Activated CD8-positive, alpha-beta T cell treated with anti-CD3 and anti-CD28 coated beads for 36 hours (primary cell): ENCODE measurements around the gene ANKS4B. TPM values are rescaled to one million over a fixed set of nuclear protein-coding genes. Genes with fewer than 3 reads are reported as not detected.

Experiments
- ATAC-seq: fragments of 200-7000 bp; cut with Tn5 transposase; one replicate; pipeline ENCODE4 v1.10.0; 2021; ENCODE audit warnings: mild to moderate bottlenecking, moderate library complexity
- CTCF ChIA-PET: fragments of 350-600 bp; sonication (Branson Sonifier 250); formaldehyde crosslinking; loops from one replicate; lab custom pipeline; 2021; ENCODE audit warnings: antibody characterized with exemption; lab: Charles Lee
- POLR2A ChIA-PET: fragments of 350-600 bp; sonication (Branson Sonifier 250); formaldehyde crosslinking; loops from one replicate; lab custom pipeline; 2021; ENCODE audit warnings: antibody characterized with exemption; lab: Charles Lee
- DNase-seq: peaks from one replicate; pipeline ENCODE4 v3.0.0-alpha.2; 2020
- H3K27ac Mint-ChIP-seq: one replicate; pipeline ENCODE4 v1.8.0; 2021; ENCODE audit warnings: mild to moderate bottlenecking, mixed read lengths
- H3K27me3 Mint-ChIP-seq: one replicate; pipeline ENCODE4 v1.8.0; 2021; ENCODE audit warnings: mixed read lengths
- H3K36me3 Mint-ChIP-seq: one replicate; pipeline ENCODE4 v1.8.0; 2021; ENCODE audit warnings: low read depth, mixed read lengths
- H3K4me1 Mint-ChIP-seq: one replicate; pipeline ENCODE4 v1.8.0; 2021; ENCODE audit warnings: low read depth, mixed read lengths
- H3K4me3 Mint-ChIP-seq: one replicate; pipeline ENCODE4 v1.8.0; 2021; ENCODE audit warnings: mild to moderate bottlenecking, moderate library complexity, mixed read lengths
- H3K9me3 Mint-ChIP-seq: one replicate; pipeline ENCODE4 v1.8.0; 2021; ENCODE audit warnings: mixed read lengths
- CTCF ChIP-seq: fragments of 200-600 bp; IDR thresholded peaks from one replicate; pipeline ENCODE4 v1.8.0; 2022; ENCODE audit warnings: antibody characterized with exemption, mild to moderate bottlenecking
- intact Hi-C: fragments of 100-400 bp; cut with micrococcal nuclease; formaldehyde crosslinking; loops from one replicate; pipeline ENCODE4 v1.10.0; 2022
- total RNA-seq, 2 experiments: library from RNA; stranded (reverse); gene quantifications; one replicate each; pipeline ENCODE4 v1.2.3, GENCODE V29; 2021

ANKS4B gene
- total RNA-seq, 2 experiments from 2014 or later: not detected

GRCh38 chr16:21203155-21203797 is 30.2 kb upstream of the ANKS4B start:
- Mint-ChIP-seq H3K4me1 (no peaks in the 10 kb centered on the region), H3K27ac (no peak overlapping the region), H3K36me3 (no peaks in the 10 kb centered on the region), H3K9me3 (no peaks in the 10 kb centered on the region), H3K27me3 (peaks cover 26% of the 10 kb centered on the region), H3K4me3 (no peak overlapping the region)
- POLR2A ChIA-PET: no interaction called here
- CTCF ChIA-PET: no interaction called here
- intact Hi-C loops: no loop called here
- no peak for TF ChIP-seq CTCF
- ATAC-seq (no peak), DNase-seq (no peak)

- Mint-ChIP-seq H3K27me3 (peaks cover 16% of the 10 kb centered on the region), H3K27ac (no peak overlapping the region), H3K4me1 (no peaks in the 10 kb centered on the region), H3K36me3 (no peaks in the 10 kb centered on the region), H3K4me3 (no peak overlapping the region), H3K9me3 (no peaks in the 10 kb centered on the region)
- ChIA-PET POLR2A (interaction anchor here (0.5 kb wide), 1 partner anchor 389 kb away, joined by 3 read pairs; no protein-coding TSS in a partner anchor), CTCF (no interaction called here)
- intact Hi-C loops: no loop called here
- no peak for DNase-seq
- no peak for TF ChIP-seq CTCF
- ATAC-seq: no peak
Observed at GRCh38 chr16:21205303-21205702, 28.2 kb upstream of the ANKS4B start.

GRCh38 chr16:21206550-21206949 is 26.9 kb upstream of the ANKS4B start:
- CTCF ChIA-PET: no interaction called here
- Mint-ChIP-seq H3K4me1 (no peaks in the 10 kb centered on the region), H3K36me3 (no peaks in the 10 kb centered on the region), H3K27me3 (peaks cover 16% of the 10 kb centered on the region), H3K9me3 (no peaks in the 10 kb centered on the region), H3K27ac (no peak overlapping the region), H3K4me3 (no peak overlapping the region)
- POLR2A ChIA-PET: no interaction called here
- no peak for TF ChIP-seq CTCF
- no peak for DNase-seq
- ATAC-seq: no peak
- intact Hi-C loops: no loop called here

GRCh38 chr16:21208446-21209230 is 24.9 kb upstream of the ANKS4B start:
- ATAC-seq (no peak), DNase-seq (no peak)
- no peaks in the 10 kb centered on the region for H3K9me3 Mint-ChIP-seq
- intact Hi-C loops: no loop called here
- no peak for TF ChIP-seq CTCF
- H3K4me3 Mint-ChIP-seq: no peak overlapping the region
- ChIA-PET CTCF (interaction anchor here (1.8 kb wide), 1 partner anchor 20 kb away, joined by 7 read pairs; no protein-coding TSS in a partner anchor), POLR2A (interaction anchor here (1.0 kb wide), 1 partner anchor 27 kb away, joined by 3 read pairs; no protein-coding TSS in a partner anchor)
- H3K36me3 Mint-ChIP-seq: no peaks in the 10 kb centered on the region
- H3K4me1 Mint-ChIP-seq: no peaks in the 10 kb centered on the region
- peaks cover 14% of the 10 kb centered on the region for H3K27me3 Mint-ChIP-seq
- no peak overlapping the region for H3K27ac Mint-ChIP-seq

- Mint-ChIP-seq H3K27ac (no peak within 1 kb of the TSS), H3K9me3 (no peaks in the 10 kb centered on the region), H3K4me3 (no peak within 1 kb of the TSS), H3K27me3 (peaks cover 13% of the 10 kb centered on the region), H3K4me1 (no peaks in the 10 kb centered on the region), H3K36me3 (no peaks in the 10 kb centered on the region)
- no peak for TF ChIP-seq CTCF
- DNase-seq (no peak), ATAC-seq (no peak)
- CTCF ChIA-PET: interaction anchor here (1.2 kb wide), 1 partner anchor 23 kb away, joined by 3 read pairs; no protein-coding TSS in a partner anchor
- intact Hi-C loops: no loop called here
- POLR2A ChIA-PET: interaction anchor here (0.7 to 1.2 kb wide), 2 partner anchors 90 to 1406 kb away, joined by 3 read pairs; no protein-coding TSS in a partner anchor
Observed at GRCh38 chr16:21211486-21211885, 22.0 kb upstream of the ANKS4B start, which contains the start of gene ZP2. ZP2 (minus strand) TSS chr16:21211574; CDS start chr16:21211547, 27 bp downstream.
